ENCODE results near the gene ATOH8.
"Not testable (repeated sequence)": the region's sequence is repeated elsewhere in the genome, so short reads cannot be mapped to it uniquely, and the experiment has no call there.

The ATOH8 gene

GRCh38 chr2:85827879-85828569, 74.2 kb downstream of the ATOH8 start:
- no peak overlapping the region for H3K18ac ChIP-seq (ENCODE audit: low read length)
- WGBS (ENCODE audit: extremely low coverage, insufficient coverage, insufficient read length): no CpG with 5 or more reads among the region's 18 CpGs
- peak overlapping the region; percentile 72 for H4K8ac ChIP-seq (ENCODE audit: low read depth, low read length)

GRCh38 chr2:85828725-85829124, 74.9 kb downstream of the ATOH8 start:
- no peak overlapping the region for H4K12ac ChIP-seq (ENCODE audit: low read depth, low read length)
- H4K8ac ChIP-seq (ENCODE audit: low read depth, low read length): no peak overlapping the region
- H2AFZ ChIP-seq (ENCODE audit: insufficient read depth, low read length, poor library complexity): no peak overlapping the region
- H3K18ac ChIP-seq (ENCODE audit: low read length): no peak overlapping the region
- no peaks in the 10 kb centered on the region for H3K36me3 ChIP-seq (ENCODE audit: control insufficient read depth in 1 of 2, insufficient read depth in 2 of 2, low read length in 2 of 2)
- H3K14ac ChIP-seq (ENCODE audit: low read length): no peak overlapping the region
- H3K79me1 ChIP-seq (ENCODE audit: low read length): no peaks in the 10 kb centered on the region
- no peaks in the 10 kb centered on the region for H3K27me3 ChIP-seq (ENCODE audit: insufficient read depth, low read length)
- no peak for DNase-seq
- H3K4me3 ChIP-seq (ENCODE audit: low read depth, low read length): no peak overlapping the region
- H3K4me2 ChIP-seq (ENCODE audit: low read length): no peak overlapping the region
- H3K9me3 ChIP-seq (ENCODE audit: insufficient read depth, low read depth, low read length): no peaks in the 10 kb centered on the region
- no CpG with 5 or more reads among the region's 7 CpGs for WGBS (ENCODE audit: extremely low coverage, insufficient coverage, insufficient read length)
- peaks cover 1% of the 10 kb centered on the region for H3K79me2 ChIP-seq (ENCODE audit: control insufficient read depth, insufficient read depth, low read length, poor library complexity)
- peak overlapping the region; percentile 22 for H3K9ac ChIP-seq (ENCODE audit: low read length)
- no peak overlapping the region for H2AK5ac ChIP-seq (ENCODE audit: low read length)
- peaks cover 0 to 2% of the 10 kb centered on the region in 2 experiments for H3K4me1 ChIP-seq (ENCODE audit: control insufficient read depth in 1 of 2, insufficient read depth in 2 of 2, low read length in 2 of 2)
- no peak overlapping the region for H3K23ac ChIP-seq (ENCODE audit: low read length)
- H2BK12ac ChIP-seq (ENCODE audit: low read length): no peak overlapping the region
- no peak overlapping the region for H2BK5ac ChIP-seq (ENCODE audit: low read depth, low read length, poor library complexity)
- H3K4ac ChIP-seq (ENCODE audit: low read depth, low read length): no peak overlapping the region
- H4K91ac ChIP-seq (ENCODE audit: low read depth, low read length): no peak overlapping the region
- no peak overlapping the region for H3K27ac ChIP-seq (ENCODE audit: low read depth, low read length)
- no peak overlapping the region for H2BK120ac ChIP-seq (ENCODE audit: insufficient read depth, low read length, poor library complexity)

More at GRCh38 chr2:85827879-85828569, 74.2 kb downstream of the ATOH8 start:
- Histone ChIP-seq H3K4me3 (ENCODE audit: low read depth, low read length) (no peak overlapping the region), H2BK120ac (ENCODE audit: insufficient read depth, low read length, poor library complexity) (peak overlapping the region; percentile 30), H3K23ac (ENCODE audit: low read length) (no peak overlapping the region), H3K9ac (ENCODE audit: low read length) (no peak overlapping the region), H3K36me3 (ENCODE audit: control insufficient read depth in 1 of 2, insufficient read depth in 2 of 2, low read length in 2 of 2) (no peaks in the 10 kb centered on the region), H3K4me2 (ENCODE audit: low read length) (no peak overlapping the region), H3K79me1 (ENCODE audit: low read length) (no peaks in the 10 kb centered on the region), H2AFZ (ENCODE audit: insufficient read depth, low read length, poor library complexity) (no peak overlapping the region), H4K12ac (ENCODE audit: low read depth, low read length) (no peak overlapping the region), H3K14ac (ENCODE audit: low read length) (peak overlapping the region; percentile 34), H3K79me2 (ENCODE audit: control insufficient read depth, insufficient read depth, low read length, poor library complexity) (peaks cover 1% of the 10 kb centered on the region), H3K9me3 (ENCODE audit: insufficient read depth, low read depth, low read length) (no peaks in the 10 kb centered on the region), H3K4ac (ENCODE audit: low read depth, low read length) (no peak overlapping the region), H3K27me3 (ENCODE audit: insufficient read depth, low read length) (no peaks in the 10 kb centered on the region), H2AK5ac (ENCODE audit: low read length) (peak overlapping the region; percentile 16), H3K4me1 (ENCODE audit: control insufficient read depth in 1 of 2, insufficient read depth in 2 of 2, low read length in 2 of 2) (peaks cover 0 to 2% of the 10 kb centered on the region in 2 experiments), H4K91ac (ENCODE audit: low read depth, low read length) (peak overlapping the region; percentile 7), H2BK5ac (ENCODE audit: low read depth, low read length, poor library complexity) (no peak overlapping the region), H2BK12ac (ENCODE audit: low read length) (peak overlapping the region; percentile 68), H3K27ac (ENCODE audit: low read depth, low read length) (no peak overlapping the region)
- DNase-seq: no peak

GRCh38 chr2:85829394-85829793, 75.6 kb downstream of the ATOH8 start:
- not testable (repeated sequence) for H4K12ac ChIP-seq (ENCODE audit: low read depth, low read length); H3K36me3 ChIP-seq (ENCODE audit: control insufficient read depth in 1 of 2, insufficient read depth in 2 of 2, low read length in 2 of 2); H3K9ac ChIP-seq (ENCODE audit: low read length); H2BK12ac ChIP-seq (ENCODE audit: low read length); H3K27me3 ChIP-seq (ENCODE audit: insufficient read depth, low read length); H3K14ac ChIP-seq (ENCODE audit: low read length); DNase-seq; H2BK5ac ChIP-seq (ENCODE audit: low read depth, low read length, poor library complexity); H3K27ac ChIP-seq (ENCODE audit: low read depth, low read length); H2BK120ac ChIP-seq (ENCODE audit: insufficient read depth, low read length, poor library complexity); H3K4ac ChIP-seq (ENCODE audit: low read depth, low read length); H3K9me3 ChIP-seq (ENCODE audit: insufficient read depth, low read depth, low read length); H3K4me1 ChIP-seq (ENCODE audit: control insufficient read depth in 1 of 2, insufficient read depth in 2 of 2, low read length in 2 of 2); H3K79me2 ChIP-seq (ENCODE audit: control insufficient read depth, insufficient read depth, low read length, poor library complexity); H2AK5ac ChIP-seq (ENCODE audit: low read length); H3K18ac ChIP-seq (ENCODE audit: low read length); H3K79me1 ChIP-seq (ENCODE audit: low read length); H4K91ac ChIP-seq (ENCODE audit: low read depth, low read length); H2AFZ ChIP-seq (ENCODE audit: insufficient read depth, low read length, poor library complexity); H3K4me3 ChIP-seq (ENCODE audit: low read depth, low read length); H3K23ac ChIP-seq (ENCODE audit: low read length); H4K8ac ChIP-seq (ENCODE audit: low read depth, low read length); H3K4me2 ChIP-seq (ENCODE audit: low read length)
- no CpG with 5 or more reads among the region's 4 CpGs for WGBS (ENCODE audit: extremely low coverage, insufficient coverage, insufficient read length)

- DNase-seq: no peak
- Histone ChIP-seq H3K18ac (ENCODE audit: low read length) (no peak overlapping the region), H3K79me2 (ENCODE audit: control insufficient read depth, insufficient read depth, low read length, poor library complexity) (peaks cover 1% of the 10 kb centered on the region), H2BK5ac (ENCODE audit: low read depth, low read length, poor library complexity) (no peak overlapping the region), H4K91ac (ENCODE audit: low read depth, low read length) (no peak overlapping the region), H3K27ac (ENCODE audit: low read depth, low read length) (no peak overlapping the region), H3K9ac (ENCODE audit: low read length) (peak overlapping the region; percentile 39), H2BK120ac (ENCODE audit: insufficient read depth, low read length, poor library complexity) (no peak overlapping the region), H4K12ac (ENCODE audit: low read depth, low read length) (no peak overlapping the region), H3K4me1 (ENCODE audit: control insufficient read depth in 1 of 2, insufficient read depth in 2 of 2, low read length in 2 of 2) (peaks cover 0 to 2% of the 10 kb centered on the region in 2 experiments), H3K36me3 (ENCODE audit: control insufficient read depth in 1 of 2, insufficient read depth in 2 of 2, low read length in 2 of 2) (no peaks in the 10 kb centered on the region), H3K23ac (ENCODE audit: low read length) (no peak overlapping the region), H3K14ac (ENCODE audit: low read length) (no peak overlapping the region), H3K4me3 (ENCODE audit: low read depth, low read length) (no peak overlapping the region), H3K4me2 (ENCODE audit: low read length) (no peak overlapping the region), H3K9me3 (ENCODE audit: insufficient read depth, low read depth, low read length) (no peaks in the 10 kb centered on the region), H2BK12ac (ENCODE audit: low read length) (no peak overlapping the region), H3K27me3 (ENCODE audit: insufficient read depth, low read length) (no peaks in the 10 kb centered on the region), H4K8ac (ENCODE audit: low read depth, low read length) (no peak overlapping the region), H2AFZ (ENCODE audit: insufficient read depth, low read length, poor library complexity) (no peak overlapping the region), H2AK5ac (ENCODE audit: low read length) (no peak overlapping the region), H3K79me1 (ENCODE audit: low read length) (no peaks in the 10 kb centered on the region), H3K4ac (ENCODE audit: low read depth, low read length) (no peak overlapping the region)
- WGBS (ENCODE audit: extremely low coverage, insufficient coverage, insufficient read length): no CpG with 5 or more reads among the region's 1 CpG
Observed at GRCh38 chr2:85830645-85831044, 76.9 kb downstream of the ATOH8 start.
